ENCODE data around the gene DHX15. TPM values are rescaled to one million over a fixed set of nuclear protein-coding genes. Genes with fewer than 3 reads are reported as not detected.
"Not testable (repeated sequence)": the region's sequence is repeated elsewhere in the genome, so short reads cannot be mapped to it uniquely, and the experiment has no call there.

The DHX15 gene
- total RNA-seq, 4 donors from 2014 or later, result 118 to 203 (median 170) TPM

GRCh38 chr4:24511371-24512063 is 72.8 kb downstream of the DHX15 start:
- Histone ChIP-seq H3K27me3 (no peaks in the 10 kb centered on the region), H3K4me3 (no peak overlapping the region), H3K27ac (no peak overlapping the region), H3K9me3 (no peaks in the 10 kb centered on the region), H3K36me3 (no peaks in the 10 kb centered on the region), H3K4me1 (no peaks in the 10 kb centered on the region)
- intact Hi-C loops (cut with DNase I; ENCODE audit: low total_unique reads), result no loop called here
- no peak for TF ChIP-seq POLR2A (IDR thresholded peaks at IDR 0.05)
- no peak for DNase-seq
- 67 to 83% methylated on average over 3 to 5 of the region's 5 CpGs for WGBS, 2 donors (ENCODE audit: low coverage in 1 of 2)
- in situ Hi-C loops (cut with MboI; ENCODE audit: low pct_ligation_motif_present in 1 of 4, low pct_unique_long_range_greater_than_20kb in 1 of 4, low sequenced_read_pairs in 3 of 4), result no loop called here

GRCh38 chr4:24510091-24510490 is 74.3 kb downstream of the DHX15 start:
- no peak for DNase-seq
- no peak overlapping the region for H3K4me3 ChIP-seq
- no peaks in the 10 kb centered on the region for H3K27me3 ChIP-seq
- intact Hi-C loops (cut with DNase I; ENCODE audit: low total_unique reads) (no loop called here), in situ Hi-C loops (cut with MboI; ENCODE audit: low pct_ligation_motif_present in 1 of 4, low pct_unique_long_range_greater_than_20kb in 1 of 4, low sequenced_read_pairs in 3 of 4) (no loop called here)
- no peak overlapping the region for H3K27ac ChIP-seq
- no peaks in the 10 kb centered on the region for H3K9me3 ChIP-seq
- no peaks in the 10 kb centered on the region for H3K36me3 ChIP-seq
- no peaks in the 10 kb centered on the region for H3K4me1 ChIP-seq
- TF ChIP-seq EP300 (IDR thresholded peaks at IDR 0.05; ENCODE audit: low read depth), result no peak
- TF ChIP-seq CTCF (IDR thresholded peaks at IDR 0.05), result no peak
- TF ChIP-seq POLR2AphosphoS5 (IDR thresholded peaks at IDR 0.05), result no peak
- no peak for TF ChIP-seq POLR2A (IDR thresholded peaks at IDR 0.05)
- WGBS, 2 donors (ENCODE audit: low coverage in 1 of 2), result 93 to 94% methylated on average over 4 to 5 of the region's 5 CpGs

- Histone ChIP-seq H3K36me3 (no peaks in the 10 kb centered on the region), H3K4me3 (no peak overlapping the region), H3K4me1 (no peaks in the 10 kb centered on the region), H3K9me3 (no peaks in the 10 kb centered on the region), H3K27me3 (no peaks in the 10 kb centered on the region), H3K27ac (no peak overlapping the region)
- intact Hi-C loops (cut with DNase I; ENCODE audit: low total_unique reads), result no loop called here
- 88 to 98% methylated on average over 2 of the region's 2 CpGs for WGBS, 2 donors (ENCODE audit: low coverage in 1 of 2)
- DNase-seq, result no peak
- TF ChIP-seq POLR2A (IDR thresholded peaks at IDR 0.05) (no peak), POLR2AphosphoS5 (IDR thresholded peaks at IDR 0.05) (no peak), EP300 (IDR thresholded peaks at IDR 0.05; ENCODE audit: low read depth) (no peak), CTCF (IDR thresholded peaks at IDR 0.05) (no peak)
- in situ Hi-C loops (cut with MboI; ENCODE audit: low pct_ligation_motif_present in 1 of 4, low pct_unique_long_range_greater_than_20kb in 1 of 4, low sequenced_read_pairs in 3 of 4), result no loop called here
Observed at GRCh38 chr4:24508541-24508940, 75.8 kb downstream of the DHX15 start.

GRCh38 chr4:24507439-24507838 is 76.9 kb downstream of the DHX15 start:
- DNase-seq, result no peak
- WGBS, 2 donors (ENCODE audit: low coverage in 1 of 2), result 91% methylated on average over 7 of the region's 7 CpGs; no CpG with 5 or more reads in 1 of the 2 donors
- Histone ChIP-seq H3K27ac (no peak overlapping the region), H3K4me3 (no peak overlapping the region), H3K4me1 (no peaks in the 10 kb centered on the region), H3K9me3 (no peaks in the 10 kb centered on the region), H3K27me3 (no peaks in the 10 kb centered on the region), H3K36me3 (no peaks in the 10 kb centered on the region)
- in situ Hi-C loops (cut with MboI; ENCODE audit: low pct_ligation_motif_present in 1 of 4, low pct_unique_long_range_greater_than_20kb in 1 of 4, low sequenced_read_pairs in 3 of 4) (no loop called here), intact Hi-C loops (cut with DNase I; ENCODE audit: low total_unique reads) (no loop called here)
- no peak for TF ChIP-seq EP300 (IDR thresholded peaks at IDR 0.05; ENCODE audit: low read depth)
- TF ChIP-seq POLR2A (IDR thresholded peaks at IDR 0.05), result no peak
- TF ChIP-seq POLR2AphosphoS5 (IDR thresholded peaks at IDR 0.05), result no peak
- no peak for TF ChIP-seq CTCF (IDR thresholded peaks at IDR 0.05)

- H3K9me3 ChIP-seq; in situ Hi-C loops (cut with MboI; ENCODE audit: low pct_ligation_motif_present in 1 of 4, low pct_unique_long_range_greater_than_20kb in 1 of 4, low sequenced_read_pairs in 3 of 4); H3K27ac ChIP-seq; intact Hi-C loops (cut with DNase I; ENCODE audit: low total_unique reads); H3K36me3 ChIP-seq; H3K27me3 ChIP-seq; H3K4me1 ChIP-seq; DNase-seq; H3K4me3 ChIP-seq: not testable (repeated sequence)
- WGBS, 2 donors (ENCODE audit: low coverage in 1 of 2), result 90 to 91% methylated on average over 2 to 10 of the region's 10 CpGs
Observed at GRCh38 chr4:24503090-24503489, 81.3 kb downstream of the DHX15 start.
